ENCODE results near the gene NXN.
"Not testable (repeated sequence)": the region's sequence is repeated elsewhere in the genome, so short reads cannot be mapped to it uniquely, and the experiment has no call there.

NXN gene

DNA sequence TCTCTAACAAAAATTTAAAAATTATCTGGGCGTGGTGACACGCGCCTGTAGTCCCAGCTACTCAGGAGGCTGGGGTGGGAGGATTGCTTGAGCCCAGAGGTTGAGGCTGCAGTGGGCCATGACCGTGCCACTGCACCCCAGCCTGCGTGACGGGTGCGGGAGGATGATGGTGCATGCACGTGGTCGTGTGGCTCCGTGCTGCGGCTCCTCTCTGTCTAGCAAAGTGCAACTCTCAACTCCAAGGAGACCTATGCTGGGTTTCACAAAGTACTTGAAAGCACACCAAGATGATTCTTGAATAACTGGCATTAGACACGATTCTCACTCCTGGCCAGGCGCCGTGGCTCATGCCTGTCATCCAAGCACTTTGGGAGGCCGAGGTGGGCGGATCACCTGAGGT is 25.8 kb downstream of the NXN start:
- DNase-seq (ENCODE audit: low spot score) = no peak

DNA sequence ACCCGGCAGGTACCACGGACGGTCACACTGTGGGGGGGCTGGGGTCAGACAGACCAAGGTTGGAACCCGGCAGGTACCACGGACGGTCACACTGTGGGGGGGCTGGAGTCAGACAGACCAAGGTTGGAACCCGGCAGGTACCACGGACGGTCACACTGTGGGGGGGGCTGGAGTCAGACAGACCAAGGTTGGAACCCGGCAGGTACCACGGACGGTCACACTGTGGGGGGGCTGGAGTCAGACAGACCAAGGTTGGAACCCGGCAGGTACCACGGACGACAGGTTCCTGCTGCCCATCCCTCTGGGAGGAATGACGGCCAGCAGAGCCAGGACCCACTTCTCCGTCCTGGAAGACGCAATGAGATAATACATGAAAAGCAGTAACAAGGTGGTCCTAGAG is 27.0 kb downstream of the NXN start:
- DNase-seq (ENCODE audit: low spot score) = not testable (repeated sequence)

DNA sequence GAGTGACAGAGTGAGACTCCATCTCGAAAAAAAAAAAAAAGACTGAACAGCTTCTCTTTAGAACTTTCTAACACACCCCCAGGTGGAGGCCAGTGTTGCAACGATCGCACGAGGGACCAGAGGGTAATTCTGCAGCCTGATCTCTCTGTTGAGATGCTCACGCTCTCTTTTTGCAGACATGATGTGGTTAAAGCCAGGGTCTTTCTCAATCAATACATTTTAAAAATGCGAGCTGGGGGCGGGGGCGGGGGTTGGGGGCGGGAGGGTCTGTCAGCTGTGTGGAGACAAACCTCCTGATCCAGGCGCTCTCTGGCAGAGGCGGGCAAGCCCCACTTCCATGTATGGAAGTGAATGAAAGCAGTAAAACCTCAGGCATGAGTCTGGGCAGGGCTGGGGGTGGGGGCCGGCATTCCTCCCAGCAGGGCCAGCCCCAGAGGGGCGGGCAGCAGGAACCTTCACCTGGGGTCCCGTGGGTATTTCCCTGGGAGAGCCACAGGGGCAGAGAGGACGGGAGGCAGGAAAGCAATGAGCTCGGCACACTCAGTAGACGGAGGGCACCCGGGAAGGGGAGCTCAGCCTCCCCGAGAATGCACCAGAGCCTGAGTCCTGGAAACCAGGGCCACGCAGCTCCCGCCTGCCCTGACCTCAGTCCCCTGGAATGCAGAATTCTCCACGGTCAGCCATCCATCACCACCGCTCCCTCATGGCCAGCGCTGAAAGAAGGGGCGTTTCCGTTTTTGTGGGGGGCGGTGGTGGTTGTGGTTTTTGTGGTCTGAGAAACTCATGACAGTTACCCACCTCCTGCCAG is 28.0 kb downstream of the NXN start:
- DNase-seq (ENCODE audit: low spot score) = no peak

DNA sequence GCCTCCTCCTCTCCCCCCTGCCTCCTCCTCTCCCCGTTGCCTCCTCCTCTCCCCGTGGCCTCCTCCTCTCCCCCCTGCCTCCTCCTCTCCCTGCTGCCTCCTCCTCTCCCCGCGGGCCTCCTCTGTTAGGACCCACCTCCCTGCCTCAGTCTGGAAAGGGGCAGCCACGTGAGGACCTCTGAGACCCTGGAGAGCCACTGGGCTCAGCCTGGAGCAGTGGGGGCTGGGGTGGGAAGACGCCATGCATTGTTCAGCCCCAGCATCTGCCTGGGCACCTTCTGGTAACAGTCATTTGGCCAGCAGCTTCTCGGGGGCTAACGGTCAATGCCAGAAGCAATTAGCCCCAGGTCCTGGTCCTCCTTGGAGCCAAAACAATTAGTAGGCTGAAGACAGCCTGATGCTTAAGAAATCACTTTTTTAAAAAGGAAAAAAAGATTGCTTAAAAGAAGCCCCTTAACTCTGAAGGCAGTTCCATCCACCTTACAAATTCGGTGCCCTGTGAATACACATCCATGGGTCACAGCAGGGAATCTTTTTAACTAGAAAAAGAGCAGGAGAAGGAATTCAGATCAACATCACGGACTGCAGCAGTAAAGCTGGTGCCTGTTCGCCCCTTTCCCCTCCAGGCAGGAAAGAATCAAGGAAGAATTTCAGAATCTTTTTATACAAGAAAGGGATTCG is 29.8 kb downstream of the NXN start:
- DNase-seq (ENCODE audit: low spot score) = no peak

DNA sequence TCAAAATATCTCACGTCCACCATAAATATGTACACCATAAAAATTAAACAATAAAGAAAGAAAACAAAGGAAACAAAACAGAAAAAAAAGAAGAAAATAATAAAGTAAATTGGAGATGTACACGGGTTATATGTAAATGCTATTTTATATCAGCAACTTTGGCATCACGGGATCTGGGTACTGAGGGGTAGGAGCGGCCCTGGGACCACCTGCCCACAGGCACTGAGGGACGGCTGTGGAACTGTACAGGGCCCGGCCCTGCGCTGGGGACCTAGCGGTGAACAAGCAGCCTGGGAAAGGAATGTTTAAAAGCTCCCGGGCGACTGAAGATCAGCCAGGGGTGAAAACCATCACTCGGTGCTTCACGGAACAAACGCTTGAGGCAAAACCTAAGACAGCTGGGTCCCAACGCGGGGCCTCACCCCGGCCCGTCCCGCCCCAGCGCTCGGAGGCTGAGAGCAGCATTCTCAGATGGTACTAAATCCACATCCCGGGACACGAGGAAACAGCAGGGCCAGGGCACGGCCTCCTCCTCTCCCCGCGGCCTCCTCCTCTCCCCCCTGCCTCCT is 31.2 kb downstream of the NXN start:
- no peak for DNase-seq (ENCODE audit: low spot score)

DNA sequence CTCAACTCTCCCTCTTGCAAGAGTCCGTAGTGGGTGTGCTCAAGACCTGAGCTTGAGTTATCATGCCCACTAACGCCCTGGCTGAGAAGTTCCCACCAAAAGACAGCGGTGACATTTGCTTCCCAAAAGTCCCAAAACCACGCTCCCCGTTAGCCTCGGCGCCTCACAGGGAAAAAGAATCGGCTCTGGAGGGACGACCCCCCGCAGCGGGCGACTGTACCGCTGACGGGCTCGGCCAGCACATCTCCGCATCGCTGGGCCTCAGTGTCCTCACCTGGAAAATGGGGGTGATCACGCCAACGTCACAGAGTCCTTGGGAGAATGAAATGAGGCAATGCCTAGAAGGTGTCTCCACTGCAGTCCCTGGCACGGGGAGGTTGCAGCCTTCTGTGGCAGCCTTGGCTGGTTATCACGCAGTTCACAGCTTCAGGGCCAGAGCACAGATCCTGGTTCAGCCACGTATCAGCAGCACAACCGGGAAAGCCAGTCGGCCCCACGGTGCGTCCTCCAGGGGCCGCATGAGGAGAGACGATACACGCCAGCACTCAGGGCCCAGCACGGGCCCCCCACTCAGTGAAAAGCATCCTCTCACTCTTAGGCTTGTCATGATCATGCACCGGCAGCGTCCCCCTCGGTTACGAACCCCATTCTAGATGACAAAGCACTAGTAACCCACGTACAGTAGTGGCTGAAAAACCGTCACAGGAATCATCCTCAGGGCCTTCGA is 32.9 kb downstream of the NXN start:
- DNase-seq (ENCODE audit: low spot score) = no peak

DNA sequence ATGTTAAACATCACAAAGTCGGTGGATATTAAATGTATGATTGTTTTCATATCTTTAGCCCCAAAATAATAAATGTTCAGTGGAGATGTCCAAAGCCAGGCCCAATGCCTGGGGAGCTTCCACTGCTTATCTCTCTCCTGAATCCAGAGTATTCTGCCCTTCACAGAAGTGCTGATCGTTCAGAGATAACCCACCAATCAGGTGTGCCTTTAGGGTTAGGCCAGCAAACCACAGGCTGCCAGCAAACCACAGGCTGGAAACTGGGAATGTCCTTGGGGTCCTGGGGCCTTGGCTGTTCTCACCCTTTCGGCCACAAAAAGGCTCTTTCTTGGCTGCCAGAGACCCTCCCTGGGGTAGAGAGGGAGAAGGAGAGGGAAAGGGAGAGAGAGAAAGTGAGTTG is 33.9 kb downstream of the NXN start:
- DNase-seq (ENCODE audit: low spot score) = no peak

DNA sequence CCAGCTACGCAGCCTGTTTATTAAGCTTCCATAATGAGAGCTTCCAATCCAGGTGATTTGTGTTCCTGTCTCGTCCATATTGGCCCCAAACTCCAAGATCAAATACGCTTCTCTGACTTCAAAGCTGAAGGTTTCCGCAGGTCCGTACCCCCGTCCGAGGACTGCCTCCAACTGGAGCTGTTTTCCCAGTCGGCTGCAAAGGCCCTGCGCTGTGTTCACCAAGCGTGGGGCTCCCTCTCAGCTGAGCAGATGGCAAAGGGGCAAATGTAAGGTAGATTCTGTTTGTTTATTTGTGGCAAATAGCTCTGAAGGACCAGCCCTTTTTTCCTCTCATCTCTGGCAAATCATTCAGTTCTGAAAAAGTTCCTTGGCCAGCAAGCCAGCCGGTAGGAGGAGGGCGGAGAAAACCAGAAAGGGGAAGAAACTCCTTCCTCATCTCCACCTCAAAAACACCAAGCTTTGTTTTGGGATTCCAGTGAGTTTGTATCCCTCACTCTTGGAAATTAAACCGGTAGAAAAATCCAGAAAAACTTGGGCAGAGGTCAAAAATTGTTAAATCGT is 35.2 kb downstream of the NXN start:
- DNase-seq (ENCODE audit: low spot score) = no peak

DNA sequence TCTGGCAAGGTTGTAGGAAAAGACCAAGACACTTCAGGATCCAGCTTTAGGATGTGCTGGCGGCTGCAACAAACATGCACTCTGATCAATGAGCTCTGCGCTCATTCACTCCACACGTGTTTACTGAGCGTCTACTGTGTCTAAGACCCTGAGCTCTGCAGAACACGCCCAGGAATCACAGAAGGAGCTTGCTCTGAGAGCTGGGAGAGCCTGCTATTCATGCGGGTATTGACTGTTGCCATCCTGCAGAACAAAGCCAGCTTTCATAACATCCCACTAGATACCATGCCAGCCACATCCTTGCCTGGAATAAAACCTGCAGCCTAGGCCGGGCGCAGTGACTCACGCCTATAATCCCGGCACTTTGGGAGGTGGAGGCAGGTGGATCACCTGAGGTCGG is 44.1 kb downstream of the NXN start:
- DNase-seq (ENCODE audit: low spot score) = no peak

DNA sequence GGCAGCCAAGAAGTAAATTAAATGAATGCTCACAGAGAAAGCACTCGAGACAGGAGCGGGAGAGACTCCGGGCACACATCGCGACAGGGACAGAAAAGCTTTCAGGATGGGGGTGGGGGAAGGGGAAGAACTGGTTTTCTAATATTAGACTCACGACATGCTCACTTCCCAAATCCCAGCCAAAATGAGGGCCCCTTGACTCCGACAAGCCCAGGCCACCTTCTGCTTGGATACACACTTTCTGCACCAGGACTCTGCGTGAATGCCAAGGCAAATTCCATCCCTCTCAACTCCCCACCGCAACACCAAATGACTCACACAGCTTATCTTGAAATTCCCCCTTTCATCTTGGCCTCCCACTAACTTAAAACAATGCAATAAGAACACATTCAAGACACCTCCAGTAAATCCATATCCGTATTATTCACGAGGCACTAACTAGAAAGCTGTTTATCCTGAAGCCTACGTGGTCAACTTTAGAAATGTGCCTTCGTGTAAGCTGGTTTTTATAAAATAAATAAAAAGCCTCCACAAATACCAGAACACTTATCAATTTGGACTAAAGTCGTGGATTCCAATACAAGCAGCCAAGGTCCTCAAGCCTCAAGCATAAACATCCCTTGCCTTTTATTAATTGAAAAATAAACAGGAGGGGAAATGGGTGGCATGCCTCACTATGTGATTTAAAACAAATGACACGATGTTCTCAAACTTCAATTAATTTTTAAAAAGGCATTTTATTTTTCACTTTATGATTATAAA is 46.1 kb downstream of the NXN start:
- DNase-seq (ENCODE audit: low spot score) = no peak

DNA sequence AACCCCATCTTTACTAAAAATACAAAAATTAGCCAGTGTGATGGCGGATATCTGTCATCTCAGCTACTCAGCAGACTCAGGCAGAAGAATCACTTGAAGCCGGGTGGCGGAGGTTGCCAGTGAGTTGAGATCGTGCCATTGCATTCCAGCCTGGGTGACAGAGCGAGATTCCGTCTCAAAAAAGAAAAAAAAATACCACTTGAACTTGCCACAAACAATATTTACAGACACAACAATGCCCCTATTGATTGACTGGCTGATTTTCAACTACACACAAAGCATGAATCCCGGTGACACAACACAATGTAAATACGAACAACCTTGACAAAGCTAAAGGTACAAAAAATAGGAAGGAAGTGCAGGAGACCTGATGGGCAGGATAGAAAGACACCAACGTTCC is 49.3 kb downstream of the NXN start:
- DNase-seq (ENCODE audit: low spot score) = no peak

DNA sequence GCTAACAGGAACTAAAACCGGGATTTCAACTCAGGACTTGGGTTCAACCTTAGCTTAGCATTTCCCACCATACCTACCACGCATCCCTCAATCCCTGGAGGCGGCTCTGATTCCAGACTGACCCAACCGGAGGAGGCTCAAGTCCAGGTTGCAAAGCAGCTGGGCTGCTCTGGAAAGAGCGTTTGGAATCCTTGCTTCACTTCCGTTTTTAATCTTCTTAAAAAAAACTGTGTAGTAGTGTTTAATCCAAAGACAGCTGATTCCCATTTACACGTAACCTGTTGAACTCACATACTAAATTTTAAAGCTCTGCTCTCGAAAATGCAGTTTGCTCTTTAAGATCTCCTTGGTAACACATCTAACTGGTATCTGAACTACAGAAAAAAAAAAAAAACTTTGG is 50.0 kb downstream of the NXN start:
- DNase-seq (ENCODE audit: low spot score) = no peak

DNA sequence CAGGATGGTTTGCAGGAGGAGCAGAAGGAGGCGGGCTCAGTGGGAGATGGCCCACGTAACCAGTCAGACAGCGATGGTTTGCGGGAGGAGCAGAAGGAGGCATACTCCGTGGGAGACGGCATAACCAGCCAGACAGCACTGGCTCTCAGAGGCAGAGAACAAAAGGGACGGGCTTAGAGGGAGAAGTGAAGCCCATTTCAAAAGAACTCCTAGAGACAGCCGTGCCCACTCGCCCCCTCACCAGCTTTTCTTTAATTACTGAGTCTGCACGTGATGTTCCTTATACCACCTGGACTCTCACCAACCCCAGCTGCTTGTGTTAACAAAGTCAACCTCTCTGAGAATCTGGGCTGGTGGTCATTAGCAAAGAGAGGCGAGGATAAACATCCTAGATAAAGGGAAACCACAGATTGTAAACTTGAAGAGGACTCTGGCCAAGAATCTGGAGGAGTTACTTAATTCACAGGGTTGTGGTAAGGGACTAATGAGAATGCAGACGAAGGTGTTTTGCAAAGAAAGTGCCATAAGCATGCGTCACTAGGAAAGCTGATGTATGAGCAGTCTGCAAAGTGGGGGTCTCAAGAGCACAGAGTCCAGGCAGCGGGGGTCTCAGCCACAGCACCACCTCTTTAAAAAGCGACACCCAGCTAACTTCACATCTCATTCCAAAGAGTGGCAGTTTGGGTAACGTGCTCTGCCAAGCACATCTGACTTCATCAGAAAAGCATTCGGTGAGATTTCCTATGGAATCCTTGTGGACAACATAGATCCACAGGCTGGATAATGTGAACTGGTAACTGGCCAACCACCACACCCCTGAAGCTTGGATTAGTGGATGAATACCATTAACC is 51.7 kb downstream of the NXN start:
- DNase-seq (ENCODE audit: low spot score) = no peak

DNA sequence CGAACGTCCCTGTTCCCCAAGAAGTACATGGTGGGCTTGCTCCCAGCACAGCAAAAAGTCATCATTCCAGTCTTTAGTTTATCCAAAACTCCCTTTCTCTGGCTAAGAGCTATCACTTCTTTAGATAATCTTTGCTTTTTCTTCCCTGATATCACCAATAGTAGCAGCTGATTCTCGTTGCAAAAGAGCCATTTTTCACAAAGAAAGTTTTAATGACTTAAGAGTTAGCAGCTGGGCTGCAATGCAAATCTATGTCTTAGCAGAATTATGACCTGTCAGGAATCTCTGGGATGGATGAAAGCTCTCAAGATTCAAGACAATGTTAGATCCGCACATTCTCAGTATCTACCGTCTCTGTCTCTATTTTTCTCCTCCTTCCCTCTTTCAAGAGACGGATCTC is 53.8 kb downstream of the NXN start:
- DNase-seq (ENCODE audit: low spot score) = no peak

DNA sequence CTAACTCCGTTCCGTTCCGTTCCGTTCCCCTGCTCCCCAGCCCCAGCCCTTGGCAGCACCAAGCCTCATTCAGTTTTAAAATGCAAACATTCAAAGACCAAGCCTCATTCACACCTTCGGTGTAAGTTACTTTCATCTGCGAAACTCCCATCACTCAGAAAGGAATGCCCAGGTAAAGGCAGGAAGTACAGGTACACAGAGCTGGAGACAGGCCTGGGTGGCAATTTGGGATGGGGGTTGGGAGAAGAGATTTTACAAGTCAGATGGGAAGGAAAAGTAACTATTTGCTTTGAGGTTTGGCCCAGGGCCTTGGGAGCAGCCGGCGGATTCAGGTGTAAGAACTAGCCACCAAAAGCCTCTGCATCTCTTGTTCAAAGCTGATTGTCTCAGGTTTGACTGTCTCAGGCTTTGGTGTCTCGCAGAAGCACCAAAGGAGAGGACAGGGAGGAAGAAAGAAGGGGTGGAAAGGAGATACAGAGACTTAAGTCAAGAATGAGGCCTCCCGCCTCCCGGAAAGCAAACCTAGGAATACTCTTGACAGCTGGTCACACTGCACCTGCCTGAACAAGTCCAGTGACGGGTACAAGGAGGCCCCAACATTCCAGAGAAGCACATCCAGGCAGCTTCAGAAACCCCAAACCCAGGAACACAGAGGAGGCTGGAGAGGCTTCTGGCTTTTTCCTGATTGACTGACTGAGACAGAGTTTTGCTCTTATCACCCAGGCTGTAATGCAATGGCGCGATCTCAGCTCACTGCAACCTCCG is 54.7 kb downstream of the NXN start:
- DNase-seq (ENCODE audit: low spot score) = no peak

DNA sequence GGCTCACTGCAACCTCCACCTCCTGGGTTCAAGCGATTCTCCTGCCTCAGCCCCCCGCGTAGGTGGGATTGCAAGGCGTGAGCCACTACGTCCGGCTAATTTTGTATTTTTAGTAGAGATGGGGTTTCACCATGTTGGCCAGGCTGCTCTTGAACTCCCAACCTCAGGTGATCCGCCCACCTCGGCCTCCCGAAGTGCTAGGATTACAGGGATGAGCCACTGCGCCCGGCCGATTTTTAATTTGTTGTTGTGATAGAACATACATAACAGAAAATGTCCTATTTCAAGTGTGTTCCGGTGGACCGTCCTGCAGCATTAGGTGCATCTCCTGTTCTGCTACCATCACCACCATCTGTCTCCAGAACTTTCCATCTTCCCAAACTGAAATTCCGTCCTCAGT is 55.3 kb downstream of the NXN start:
- DNase-seq (ENCODE audit: low spot score) = not testable (repeated sequence)

DNA sequence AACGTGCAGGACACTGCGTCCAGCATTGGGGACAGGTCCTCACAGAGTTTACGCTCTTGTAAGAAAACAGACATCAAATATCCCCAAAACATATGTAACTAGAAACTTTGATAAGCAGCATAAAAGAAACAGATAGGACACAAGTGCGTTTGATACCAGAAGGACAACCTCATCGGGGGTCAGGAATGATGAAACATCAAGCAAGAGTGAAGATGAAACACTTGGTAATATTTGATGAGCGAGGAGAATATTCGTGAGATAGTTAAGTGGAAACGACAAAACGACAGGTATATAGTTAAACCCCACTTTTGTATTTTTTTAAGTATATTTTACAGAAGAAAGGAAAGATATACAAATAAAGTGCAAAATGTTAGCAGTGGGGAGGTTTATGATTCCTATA is 55.9 kb downstream of the NXN start:
- DNase-seq (ENCODE audit: low spot score) = no peak

DNA sequence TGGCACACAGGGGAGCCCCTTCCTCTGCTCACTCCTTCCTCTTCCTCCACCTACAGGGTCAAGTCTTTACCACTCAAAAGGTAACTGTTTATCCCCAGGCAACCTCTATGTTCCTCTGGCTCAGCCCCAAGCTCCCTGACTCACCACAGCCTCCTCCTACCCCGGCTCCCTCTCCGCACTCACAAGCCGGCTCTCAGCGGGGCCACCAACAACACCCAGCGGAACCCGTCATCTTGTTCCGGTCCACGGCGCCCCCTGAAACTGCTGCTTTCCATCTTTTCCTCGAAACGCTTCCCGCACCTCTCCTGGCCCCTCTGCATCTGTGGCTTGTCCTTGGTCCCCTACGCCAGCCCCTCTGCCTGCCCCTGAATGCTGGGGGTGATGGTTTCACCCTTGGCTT is 58.4 kb downstream of the NXN start:
- DNase-seq (ENCODE audit: low spot score) = no peak

DNA sequence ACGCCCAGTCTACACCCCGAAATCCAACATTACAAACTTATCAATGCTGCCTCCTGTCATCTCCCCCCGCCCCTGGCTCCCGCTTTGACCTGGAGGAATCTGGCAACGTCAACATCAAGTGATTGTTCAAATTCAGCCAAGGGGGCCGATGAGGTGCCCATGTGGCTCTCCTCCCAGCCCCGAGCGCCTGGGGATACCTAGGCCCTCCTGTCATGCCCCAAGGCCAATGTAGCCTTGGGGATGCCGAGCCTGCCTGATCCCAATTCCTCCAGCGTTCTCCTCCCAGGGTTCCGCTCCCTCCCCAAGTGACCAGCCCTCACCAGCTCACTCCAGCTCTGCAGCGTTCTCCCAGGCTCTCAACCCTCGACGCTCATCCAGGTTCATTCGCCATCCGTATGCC is 59.4 kb downstream of the NXN start:
- DNase-seq (ENCODE audit: low spot score) = no peak
